ENCODE data around the gene SP1. TPM values are rescaled to one million over a fixed set of nuclear protein-coding genes. Genes with fewer than 3 reads are reported as not detected.
"Not testable (repeated sequence)": the region's sequence is repeated elsewhere in the genome, so short reads cannot be mapped to it uniquely, and the experiment has no call there.

SP1 gene
- total RNA-seq, 4 donors from 2014 or later = 54.0 to 85.7 (median 72.2) TPM

GRCh38 chr12:53414756-53415417 lies 34.9 kb downstream of the SP1 start:
- intact Hi-C loops (cut with DNase I) = no loop called here

GRCh38 chr12:53415752-53416389 lies 35.9 kb downstream of the SP1 start:
- H3K4me3 ChIP-seq = not testable (repeated sequence)
- peak overlapping the region in 1 of 4 donors; percentile 33 for H3K27ac ChIP-seq (replicated peaks in 1 of 4)

More at GRCh38 chr12:53414756-53415417, 34.9 kb downstream of the SP1 start:
- TF ChIP-seq CTCF (IDR thresholded peaks at IDR 0.05) (no peak), POLR2A (IDR thresholded peaks at IDR 0.05; ENCODE audit: low read depth) (no peak), POLR2AphosphoS5 (IDR thresholded peaks at IDR 0.05) (no peak), EP300 (IDR thresholded peaks at IDR 0.05) (no peak)
- WGBS = 17% methylated on average over 3 of the region's 3 CpGs
- Histone ChIP-seq H3K27me3 (no peaks in the 10 kb centered on the region), H3K4me3 (no peak overlapping the region), H3K4me1 (peaks cover 37 to 53% (median 42%) of the 10 kb centered on the region in 4 donors), H3K36me3 (peaks cover 17 to 27% (median 24%) of the 10 kb centered on the region in 4 donors), H3K9me3 (no peaks in the 10 kb centered on the region), H3K27ac (replicated peaks in 1 of 4) (peak overlapping the region in 2 of 4 donors; percentile 1 to 28)
- DNase-seq (ENCODE audit: extremely low spot score) = no peak

GRCh38 chr12:53417291-53417816 lies 37.4 kb downstream of the SP1 start:
- H3K9me3 ChIP-seq; DNase-seq (ENCODE audit: extremely low spot score); H3K4me3 ChIP-seq; H3K27me3 ChIP-seq; intact Hi-C loops (cut with DNase I); H3K36me3 ChIP-seq; H3K27ac ChIP-seq (replicated peaks in 1 of 4): not testable (repeated sequence)
- H3K4me1 ChIP-seq = peaks cover 38 to 53% (median 43%) of the 10 kb centered on the region in 4 donors
- WGBS = 75% methylated on average over 9 of the region's 9 CpGs

More at GRCh38 chr12:53415752-53416389, 35.9 kb downstream of the SP1 start:
- H3K4me1 ChIP-seq = peaks cover 37 to 55% (median 43%) of the 10 kb centered on the region in 4 donors
- DNase-seq (ENCODE audit: extremely low spot score); intact Hi-C loops (cut with DNase I); H3K27me3 ChIP-seq; H3K9me3 ChIP-seq: not testable (repeated sequence)
- peaks cover 7 to 18% (median 14%) of the 10 kb centered on the region in 4 donors for H3K36me3 ChIP-seq
- WGBS = 69% methylated on average over 2 of the region's 2 CpGs

GRCh38 chr12:53418221-53418620 lies 38.2 kb downstream of the SP1 start:
- H3K27me3 ChIP-seq = no peaks in the 10 kb centered on the region
- no peaks in the 10 kb centered on the region for H3K36me3 ChIP-seq
- DNase-seq (ENCODE audit: extremely low spot score) = no peak
- TF ChIP-seq POLR2A (IDR thresholded peaks at IDR 0.05; ENCODE audit: low read depth) (no peak), CTCF (IDR thresholded peaks at IDR 0.05) (no peak), POLR2AphosphoS5 (IDR thresholded peaks at IDR 0.05) (no peak)
- peaks cover 30 to 44% (median 35%) of the 10 kb centered on the region in 4 donors for H3K4me1 ChIP-seq
- intact Hi-C loops (cut with DNase I) = no loop called here
- no peak overlapping the region for H3K27ac ChIP-seq (replicated peaks in 1 of 4)
- WGBS = 91% methylated on average over 3 of the region's 3 CpGs
- H3K4me3 ChIP-seq = no peak overlapping the region
- no peaks in the 10 kb centered on the region for H3K9me3 ChIP-seq

GRCh38 chr12:53419756-53420155 lies 39.8 kb downstream of the SP1 start:
- Histone ChIP-seq H3K4me3 (no peak overlapping the region), H3K36me3 (no peaks in the 10 kb centered on the region), H3K4me1 (peaks cover 19 to 29% (median 21%) of the 10 kb centered on the region in 4 donors), H3K27ac (replicated peaks in 1 of 4) (no peak overlapping the region), H3K9me3 (no peaks in the 10 kb centered on the region), H3K27me3 (no peaks in the 10 kb centered on the region)
- no peak for DNase-seq (ENCODE audit: extremely low spot score)
- WGBS = 85% methylated on average over 2 of the region's 2 CpGs
- intact Hi-C loops (cut with DNase I) = no loop called here
- TF ChIP-seq POLR2AphosphoS5 (IDR thresholded peaks at IDR 0.05) (no peak), CTCF (IDR thresholded peaks at IDR 0.05) (no peak), EP300 (IDR thresholded peaks at IDR 0.05) (no peak), POLR2A (IDR thresholded peaks at IDR 0.05; ENCODE audit: low read depth) (no peak)

- H3K27me3 ChIP-seq; H3K27ac ChIP-seq (replicated peaks in 1 of 4); DNase-seq (ENCODE audit: extremely low spot score); intact Hi-C loops (cut with DNase I); H3K36me3 ChIP-seq; H3K4me3 ChIP-seq; H3K9me3 ChIP-seq; H3K4me1 ChIP-seq: not testable (repeated sequence)
- WGBS = 89% methylated on average over 9 of the region's 12 CpGs
These were observed 42.3 kb downstream of the SP1 start for GRCh38 chr12:53422247-53422646.
